NCI-H345 treated with DMSO at 0.1 percent for 48 hours (cell line): Measurements from ENCODE around the gene PNLIPRP3.
A peak's percentile ranks its signal among the peaks of the same experiment; 100 is the strongest.

Experiments
- DNase-seq: peaks from one replicate; lab custom pipeline; 2025; ENCODE audit not compliant: unreplicated experiment; lab: John Stamatoyannopoulos, UW

The PNLIPRP3 gene

GRCh38 chr10:116504786-116505185, 77.1 kb downstream of the PNLIPRP3 start:
- no peak for DNase-seq

- DNase-seq = no peak
Measured at GRCh38 chr10:116510565-116510964, 82.9 kb downstream of the PNLIPRP3 start.

- no peak for DNase-seq
Measured at GRCh38 chr10:116511365-116511764, 83.7 kb downstream of the PNLIPRP3 start.

- peak; percentile 22 for DNase-seq
Measured at GRCh38 chr10:116521424-116522290, 94.0 kb downstream of the PNLIPRP3 start.

- no peak for DNase-seq
Measured at GRCh38 chr10:116522803-116523381, 95.2 kb downstream of the PNLIPRP3 start.

GRCh38 chr10:116524736-116525135, 97.1 kb downstream of the PNLIPRP3 start:
- no peak for DNase-seq

- no peak for DNase-seq
Measured at GRCh38 chr10:116526219-116526618, 98.6 kb downstream of the PNLIPRP3 start.
